Stimulated activated CD8-positive, alpha-beta memory T cell treated with anti-CD3 and anti-CD28 coated beads, Interleukin-7, amount 100 ng/mL, for 48 hours (primary cell): Measurements from ENCODE around the gene SARS1.
"Not testable (repeated sequence)": the region's sequence is repeated elsewhere in the genome, so short reads cannot be mapped to it uniquely, and the experiment has no call there.

Experiments used
- DNase-seq, 2 donors: peaks; one replicate each; pipeline ENCODE4 v3.0.0-alpha.2; 2020; ENCODE audit warnings: low read depth in 1 of 2; ENCODE audit errors: extremely low read depth in 1 of 2

The SARS1 gene

DNA sequence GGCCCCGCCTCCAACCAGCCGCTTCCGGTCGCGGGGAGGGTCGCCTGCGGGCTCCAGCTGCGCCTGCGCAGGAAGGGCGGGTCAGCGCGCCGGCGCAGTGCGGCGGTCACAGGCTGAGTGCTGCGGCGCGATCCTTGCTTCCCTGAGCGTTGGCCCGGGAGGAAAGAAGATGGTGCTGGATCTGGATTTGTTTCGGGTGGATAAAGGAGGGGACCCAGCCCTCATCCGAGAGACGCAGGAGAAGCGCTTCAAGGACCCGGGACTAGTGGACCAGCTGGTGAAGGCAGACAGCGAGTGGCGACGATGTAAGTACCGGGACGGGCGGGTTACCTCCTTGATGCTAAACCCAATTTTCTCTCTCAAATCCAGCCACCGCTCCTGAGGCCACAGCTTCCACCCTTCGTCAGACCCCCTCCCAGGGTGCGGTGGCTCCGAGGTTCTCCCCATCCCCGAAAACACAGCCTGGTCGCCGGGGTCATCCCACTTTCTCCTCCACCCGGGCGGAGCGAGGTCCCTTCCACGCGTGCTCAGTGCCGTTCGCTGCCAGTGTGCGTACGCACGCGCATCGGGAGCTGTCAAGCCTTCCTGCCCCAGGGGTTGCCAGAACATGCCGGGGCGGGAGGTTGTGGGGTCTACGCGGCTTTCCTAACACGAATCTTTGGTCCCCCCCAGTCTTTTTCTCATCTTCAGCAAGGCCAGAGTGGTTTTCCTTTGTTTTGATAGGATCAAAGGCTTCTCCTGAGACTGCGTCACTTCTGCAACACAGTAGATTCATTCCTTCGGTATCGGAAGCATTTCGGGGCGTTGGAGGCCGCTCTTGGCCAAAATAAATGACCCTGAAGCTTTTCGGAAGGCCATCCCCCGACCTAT is at the start of gene SARS1:
TSS of gene SARS1 (plus strand) at position 95 of the 870 bp plus-strand sequence. CDS start at position 170, 75 bp downstream.
- DNase-seq: peak; percentile 74 to 84

DNA sequence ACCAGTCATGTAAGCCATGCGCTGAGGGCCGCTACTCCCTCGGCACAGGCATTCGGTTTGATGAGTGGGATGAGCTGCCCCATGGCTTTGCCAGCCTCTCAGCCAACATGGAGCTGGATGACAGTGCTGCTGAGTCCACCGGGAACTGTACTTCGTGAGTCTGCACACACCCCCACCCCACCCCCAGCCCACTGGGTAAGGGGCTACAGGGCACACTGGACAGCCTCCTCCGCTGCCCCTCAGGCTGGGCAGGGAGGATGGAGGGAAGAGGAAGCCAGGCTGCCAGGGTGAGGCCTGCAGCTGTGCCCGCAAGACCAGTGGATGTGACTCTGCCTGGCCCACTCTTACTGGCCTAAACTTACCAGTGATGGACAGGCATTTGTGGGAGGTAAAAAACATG is 49.2 kb upstream of the SARS1 start:
- no peak for DNase-seq

DNA sequence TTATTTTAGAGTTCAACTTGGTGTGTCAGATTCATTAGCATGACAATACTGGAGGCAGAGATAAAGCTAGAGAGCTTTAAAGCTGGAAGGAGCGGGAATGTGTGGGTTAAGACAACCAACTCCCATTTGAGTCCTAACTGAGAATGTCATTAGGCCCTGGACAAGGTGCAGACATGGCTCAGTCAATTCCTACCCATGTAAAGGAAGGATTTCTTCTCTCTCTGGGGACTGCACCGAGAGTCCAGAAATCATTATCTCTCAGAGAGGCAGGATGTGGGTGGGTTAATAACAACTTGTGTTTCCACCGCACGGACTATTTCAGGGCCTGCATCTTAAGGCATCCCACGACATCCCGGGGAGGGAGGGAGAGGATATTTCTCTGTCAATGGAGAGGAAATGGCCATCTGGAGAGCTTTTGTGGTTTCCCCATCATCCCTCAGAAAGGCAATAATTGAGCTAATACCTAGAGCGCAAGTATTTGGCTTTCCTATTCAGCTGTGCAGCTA is 46.7 kb upstream of the SARS1 start:
- DNase-seq: no peak

DNA sequence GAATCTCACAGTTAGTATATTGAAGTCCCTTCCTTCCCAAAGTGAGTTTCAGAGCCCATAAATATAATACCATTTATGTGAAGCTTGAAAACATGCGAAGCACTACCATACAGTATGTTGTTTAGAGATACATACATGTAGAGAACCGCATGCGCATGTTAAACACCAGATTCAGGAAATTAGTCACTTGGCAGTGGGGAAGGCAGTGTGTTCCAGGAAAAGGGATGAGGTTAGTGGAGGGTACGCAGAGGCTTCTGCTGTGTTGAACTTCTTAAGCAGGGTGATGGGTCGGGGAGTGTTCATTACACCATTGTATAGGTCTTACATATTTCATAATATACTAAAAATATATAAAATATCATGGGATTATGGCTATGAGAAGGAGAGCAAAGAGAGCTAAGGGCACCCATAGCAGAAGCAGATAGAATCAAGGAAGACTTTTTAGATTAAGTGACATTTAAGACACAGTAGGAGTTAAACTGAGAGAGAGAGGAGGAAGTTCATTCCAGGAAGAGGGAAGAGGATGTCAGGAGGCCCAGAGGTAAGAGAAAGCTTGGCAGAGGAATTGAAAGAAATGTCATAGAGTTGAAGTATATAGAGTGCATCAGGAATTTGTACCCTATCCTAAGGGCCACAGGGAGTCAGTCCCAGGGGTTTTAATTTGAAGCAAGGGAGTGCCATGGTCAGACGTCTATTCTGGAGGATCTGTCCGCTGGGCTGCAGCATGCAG is 43.5 kb upstream of the SARS1 start:
- DNase-seq: no peak

GRCh38 chr1:109171646-109172045 is 42.1 kb upstream of the SARS1 start:
- no peak for DNase-seq

DNA sequence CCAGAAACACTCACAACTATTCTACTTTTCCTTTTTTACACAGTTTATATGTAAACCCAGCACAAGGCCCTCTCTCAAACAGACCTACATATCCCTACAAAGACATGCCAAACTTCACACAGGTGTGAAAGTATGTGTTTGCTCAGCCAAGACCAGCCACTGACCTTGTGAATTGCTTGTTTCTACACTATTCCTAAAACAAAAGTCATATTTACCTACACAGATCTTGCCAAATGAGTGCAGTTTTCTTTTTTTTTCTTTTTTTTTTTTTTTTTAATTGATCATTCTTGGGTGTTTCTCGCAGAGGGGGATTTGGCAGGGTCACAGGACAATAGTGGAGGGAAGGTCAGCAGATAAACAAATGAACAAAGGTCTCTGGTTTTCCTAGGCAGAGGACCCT is 37.4 kb upstream of the SARS1 start:
- not testable (repeated sequence) for DNase-seq

DNA sequence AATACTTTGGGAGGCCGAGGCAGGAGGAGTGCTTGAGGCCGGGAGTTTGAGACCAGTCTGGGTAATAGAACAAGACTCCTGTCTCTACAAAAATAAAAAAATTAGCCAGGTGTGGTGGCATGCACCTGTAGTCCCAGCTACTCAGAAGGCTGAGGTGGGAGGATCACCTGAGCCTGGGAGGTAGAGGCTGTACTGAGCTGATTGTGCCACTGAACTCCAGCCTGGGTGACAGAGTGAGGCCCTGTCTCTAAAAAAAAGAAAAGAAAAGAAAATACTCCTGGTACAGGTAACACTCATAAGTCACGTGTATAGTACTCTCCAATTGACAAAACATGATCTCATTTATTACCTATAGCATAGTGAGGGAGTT is 33.0 kb upstream of the SARS1 start:
- not testable (repeated sequence) for DNase-seq

DNA sequence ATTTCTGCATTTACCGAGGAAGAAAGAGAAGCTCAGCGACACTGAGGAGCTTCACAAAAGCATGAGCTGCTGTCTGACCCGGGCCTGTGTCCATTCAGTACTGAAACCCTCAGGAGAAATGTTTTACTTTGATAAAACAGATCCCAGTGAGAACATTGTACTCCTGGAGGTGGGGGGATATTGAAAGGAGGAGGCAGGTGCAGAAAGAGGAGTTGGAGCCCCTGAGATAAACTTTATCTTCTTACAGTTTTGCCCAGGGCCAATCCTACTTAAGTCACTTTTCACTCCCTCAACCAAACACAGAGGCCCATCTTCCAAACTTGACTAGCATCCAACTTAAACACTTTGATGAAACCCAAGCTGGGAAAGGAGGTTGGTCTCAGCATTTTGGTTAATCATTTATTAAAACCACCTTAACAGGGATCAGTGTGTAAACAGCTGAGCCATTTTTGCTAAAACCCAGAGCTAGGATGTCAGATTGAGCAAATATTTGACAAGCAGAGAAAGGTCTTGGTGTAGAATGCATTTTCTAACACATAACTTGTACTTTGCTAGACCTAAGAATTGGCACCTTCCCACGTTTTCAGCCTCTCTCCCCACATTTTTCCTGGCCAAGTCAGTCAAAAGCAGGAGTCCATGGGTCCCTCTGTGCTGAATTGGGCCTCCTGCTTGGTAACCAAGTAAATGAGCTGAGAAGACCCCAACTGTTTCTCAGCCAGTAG is 32.5 kb upstream of the SARS1 start:
- no peak for DNase-seq

DNA sequence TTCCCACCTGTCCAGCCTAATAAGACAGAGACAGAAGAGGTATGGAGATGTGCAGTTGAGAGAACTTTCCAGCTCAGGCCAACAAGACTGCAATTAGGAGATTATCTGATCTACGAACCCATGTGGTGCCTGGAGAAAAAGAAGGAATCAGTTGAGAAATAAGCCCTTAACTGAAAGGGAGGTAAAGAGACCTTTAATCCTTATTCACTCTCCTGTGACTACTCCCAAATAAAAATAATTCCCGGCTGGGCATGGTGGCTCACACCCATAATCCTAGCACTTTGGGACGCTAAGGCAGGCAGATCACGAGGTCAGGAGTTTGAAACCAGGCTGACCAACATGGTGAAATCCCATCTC is 31.9 kb upstream of the SARS1 start:
- no peak for DNase-seq

GRCh38 chr1:109183058-109183738 is 30.5 kb upstream of the SARS1 start:
- DNase-seq: no peak

GRCh38 chr1:109184687-109185086 is 29.0 kb upstream of the SARS1 start:
- no peak for DNase-seq

DNA sequence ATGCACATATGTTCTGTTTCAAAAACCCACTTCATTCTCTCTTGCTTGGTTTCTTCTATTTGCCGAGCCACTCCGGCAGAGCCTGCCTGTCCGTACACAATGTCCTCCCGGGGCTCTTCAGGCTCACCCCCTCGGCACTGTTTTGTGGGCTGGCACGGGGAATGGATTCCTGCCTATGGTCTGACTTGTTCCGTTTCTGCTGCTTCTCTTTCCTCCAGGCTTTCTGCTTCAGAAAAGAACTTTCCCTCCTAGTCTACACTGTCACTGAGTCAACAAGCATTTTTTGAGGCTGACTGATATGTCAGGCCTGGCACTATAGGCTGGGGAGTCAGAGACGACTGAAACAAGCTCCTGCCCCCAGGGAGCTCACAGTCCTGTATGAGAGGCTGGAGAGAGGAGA is 28.4 kb upstream of the SARS1 start:
- DNase-seq: no peak

DNA sequence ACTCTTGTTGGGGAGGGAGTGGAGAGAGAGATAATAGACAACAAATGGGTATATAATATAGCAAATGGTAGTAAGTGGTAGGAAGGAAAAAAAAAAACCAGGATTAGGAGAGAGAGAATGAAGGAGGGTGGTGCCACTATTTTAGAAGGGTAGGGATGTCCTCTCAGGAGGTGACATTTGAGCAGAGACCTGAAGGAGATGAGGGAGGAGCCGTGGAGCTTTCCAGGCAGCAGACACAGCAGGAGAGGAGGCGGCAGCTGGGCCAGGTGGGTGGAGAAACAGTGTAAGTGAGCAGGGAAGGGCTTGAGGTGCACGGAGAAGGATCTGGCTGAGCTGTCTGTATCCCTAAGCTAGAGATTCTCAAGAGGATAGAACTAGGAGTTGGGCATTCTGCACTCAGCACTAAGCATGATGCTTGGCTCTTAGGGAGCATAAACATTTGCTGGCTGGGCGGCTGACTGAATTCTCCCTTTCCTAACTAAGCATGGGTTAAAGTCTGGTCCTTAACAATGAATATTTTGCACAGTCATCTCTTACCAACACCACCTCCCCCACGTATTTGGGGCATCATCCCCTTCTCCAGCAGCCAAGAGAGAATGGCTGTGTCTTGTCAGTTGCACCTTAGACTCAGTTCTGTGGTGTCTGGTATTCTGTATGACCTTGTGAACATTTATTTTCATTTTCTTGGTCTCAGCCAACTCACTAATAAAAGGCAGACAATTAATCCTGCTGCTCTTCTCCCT is 27.6 kb upstream of the SARS1 start:
- no peak for DNase-seq

GRCh38 chr1:109186733-109187086 is 27.0 kb upstream of the SARS1 start:
- DNase-seq: no peak

DNA sequence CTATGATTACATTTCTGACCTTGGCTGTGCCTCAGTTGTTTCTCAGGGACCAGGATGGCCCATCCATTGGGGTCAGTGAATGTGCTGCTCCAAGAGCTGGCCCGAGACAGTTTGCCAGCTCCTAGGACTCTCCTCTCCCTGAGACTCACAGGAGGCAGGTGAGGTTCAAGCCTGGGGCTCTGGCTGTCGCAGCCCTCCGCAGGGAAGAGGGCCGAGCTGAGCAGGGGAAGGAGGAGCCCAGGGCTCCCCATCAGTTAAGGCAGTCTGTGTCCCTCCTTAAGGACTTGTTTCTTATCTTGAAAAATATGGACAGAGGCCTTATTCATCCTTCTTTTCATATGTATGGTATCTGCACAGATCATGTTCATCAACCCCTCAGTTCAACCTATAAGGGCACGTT is 26.6 kb upstream of the SARS1 start:
- no peak for DNase-seq

GRCh38 chr1:109188200-109188599 is 25.5 kb upstream of the SARS1 start:
- no peak for DNase-seq

DNA sequence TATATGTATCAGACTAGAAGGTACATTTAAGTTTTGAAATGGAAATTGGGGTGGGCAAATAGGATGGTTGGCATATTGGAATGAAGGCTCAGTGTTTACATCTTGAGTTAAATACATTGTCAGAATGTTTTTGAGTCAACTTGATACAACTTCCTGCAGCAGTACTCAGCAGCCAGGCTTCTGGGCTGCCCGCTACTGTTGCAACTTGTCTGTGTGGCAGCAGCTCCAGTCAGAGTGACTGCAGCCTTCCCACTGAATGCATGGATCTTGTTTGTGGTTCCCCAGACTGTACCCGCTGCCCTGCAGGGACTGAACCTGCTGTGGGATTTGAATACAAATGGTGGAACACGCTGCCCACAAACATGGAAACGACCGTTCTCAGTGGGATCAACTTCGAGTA is 24.9 kb upstream of the SARS1 start:
- DNase-seq: no peak

DNA sequence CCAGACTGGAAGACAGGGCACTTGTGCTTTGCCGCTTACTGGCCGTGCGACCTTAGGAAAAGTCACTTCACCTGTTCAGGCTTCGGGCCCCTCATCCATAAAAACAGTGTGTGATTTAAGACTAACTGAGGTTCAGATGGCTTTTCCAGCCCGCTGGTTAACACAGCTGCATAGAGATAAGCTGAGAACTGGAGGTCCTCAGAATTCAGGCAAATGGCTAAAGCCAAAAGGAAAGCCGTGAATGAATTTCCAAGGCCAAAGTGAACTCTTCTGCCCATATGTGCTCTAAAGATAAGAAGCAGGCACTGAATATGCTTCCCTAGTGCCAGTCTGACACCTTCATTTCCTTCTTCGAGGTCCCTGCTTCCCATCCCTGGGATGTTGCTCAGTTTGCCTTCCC is 23.5 kb upstream of the SARS1 start:
- no peak for DNase-seq

DNA sequence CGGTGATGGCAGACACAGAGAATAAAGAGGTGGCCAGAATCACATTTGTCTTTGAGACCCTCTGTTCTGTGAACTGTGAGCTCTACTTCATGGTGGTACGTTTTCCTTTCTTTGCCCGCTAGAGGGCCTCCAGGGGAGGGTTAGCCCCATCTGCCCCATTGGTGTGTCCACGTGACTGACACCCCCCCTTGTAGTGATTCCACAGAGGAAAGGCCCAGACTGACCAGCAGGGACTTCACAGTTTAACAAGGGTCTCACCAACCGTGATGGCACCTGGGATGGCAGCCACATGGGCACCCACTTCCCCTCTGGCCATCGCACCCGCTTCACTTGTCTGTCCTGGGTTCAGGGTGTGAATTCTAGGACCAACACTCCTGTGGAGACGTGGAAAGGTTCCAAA is 22.3 kb upstream of the SARS1 start:
- no peak for DNase-seq

- DNase-seq: no peak
These were observed 21.8 kb upstream of the SARS1 start for GRCh38 chr1:109191891-109192290.
